GM10266 (cell line): ENCODE results near the gene SLC38A7.

Experiments used
- DNase-seq: peaks from one replicate; pipeline ENCODE4 v3.0.0; 2012; ENCODE audit errors: extremely low spot score
- CTCF ChIP-seq: IDR thresholded peaks from 2 replicates; pipeline ENCODE4 v1.5.1; 2012; ENCODE audit warnings: mild to moderate bottlenecking, low read depth; ENCODE audit not compliant: control insufficient read depth, insufficient read depth; ENCODE audit errors: missing control alignments

Gene SLC38A7

GRCh38 chr16:58727796-58728568 is 43.4 kb upstream of the SLC38A7 start:
- DNase-seq = no peak

GRCh38 chr16:58727028-58727781 is 42.6 kb upstream of the SLC38A7 start:
- DNase-seq = no peak
- TF ChIP-seq CTCF = no peak

More at GRCh38 chr16:58727796-58728568, 43.4 kb upstream of the SLC38A7 start:
- no peak for TF ChIP-seq CTCF

GRCh38 chr16:58723109-58723508 is 38.5 kb upstream of the SLC38A7 start:
- TF ChIP-seq CTCF = no peak

GRCh38 chr16:58717994-58718393 is 33.4 kb upstream of the SLC38A7 start:
- DNase-seq = no peak
- no peak for TF ChIP-seq CTCF

More at GRCh38 chr16:58723109-58723508, 38.5 kb upstream of the SLC38A7 start:
- DNase-seq = no peak

GRCh38 chr16:58716468-58716867 is 31.9 kb upstream of the SLC38A7 start:
- TF ChIP-seq CTCF = no peak
- DNase-seq = no peak

GRCh38 chr16:58713742-58714141 is 29.2 kb upstream of the SLC38A7 start:
- no peak for TF ChIP-seq CTCF
- no peak for DNase-seq

- TF ChIP-seq CTCF = no peak
- no peak for DNase-seq
Measured at GRCh38 chr16:58709333-58709732, 24.8 kb upstream of the SLC38A7 start.
